Neural progenitor cell (in vitro differentiated cells): ENCODE data around the gene POLR3G.

ENCODE experiments used
- CTCF ChIP-seq: fragments of 200-600 bp; sonication (generic); IDR thresholded peaks from 2 replicates; pipeline ENCODE4 v1.5.1; 2017; ENCODE audit warnings: antibody characterized with exemption, mild to moderate bottlenecking
- EZH2 ChIP-seq: fragments of 200-600 bp; sonication (generic); IDR thresholded peaks from 2 replicates; pipeline ENCODE4 v1.6.1; 2017; ENCODE audit warnings: antibody characterized with exemption, mild to moderate bottlenecking, moderate library complexity

GRCh38 chr5:90479611-90480385 is 5.1 kb downstream of the POLR3G start:
- TF ChIP-seq CTCF (no peak), EZH2 (no peak)
